ENCODE data around the gene SIGLEC9.

The SIGLEC9 gene

GRCh38 chr19:51116736-51117286 lies 7.9 kb upstream of the SIGLEC9 start:
- TF ChIP-seq EZH2 (optimal IDR thresholded peaks at IDR 0.05; ENCODE audit: low read depth, low read length) (no peak), EZH2phosphoT487 (IDR thresholded peaks at IDR 0.05; ENCODE audit: low read length) (no peak), CTCF (IDR thresholded peaks at IDR 0.05; ENCODE audit: low read length) (no peak)
- no peak for DNase-seq
- no peaks in the 10 kb centered on the region for H3K4me1 ChIP-seq (ENCODE audit: low read length)
- H3K9ac ChIP-seq (ENCODE audit: low read length), result no peak overlapping the region
- no peak overlapping the region for H3K4me3 ChIP-seq (ENCODE audit: low read length)
- H3K27me3 ChIP-seq (replicated peaks; ENCODE audit: insufficient read depth, low read length), result peaks cover 68% of the 10 kb centered on the region
- no peaks in the 10 kb centered on the region for H4K20me1 ChIP-seq (ENCODE audit: insufficient read depth, low read length)
- H3K4me2 ChIP-seq (ENCODE audit: low read depth, low read length), result no peak overlapping the region
- no peaks in the 10 kb centered on the region for H3K9me3 ChIP-seq (replicated peaks; ENCODE audit: insufficient read depth, low read length)
- no peaks in the 10 kb centered on the region for H3K79me2 ChIP-seq (ENCODE audit: low read length)
- H3F3A ChIP-seq (ENCODE audit: insufficient read depth, low read length), result no peaks in the 10 kb centered on the region
- H2AFZ ChIP-seq (ENCODE audit: low read length), result no peak overlapping the region
- H3K9me2 ChIP-seq (replicated peaks; ENCODE audit: insufficient read depth, low read length), result no peaks in the 10 kb centered on the region
- no peaks in the 10 kb centered on the region for H3K36me3 ChIP-seq (replicated peaks; ENCODE audit: insufficient read depth, low read length)
- H3K27ac ChIP-seq (ENCODE audit: low read length), result no peak overlapping the region

- H3K9me2 ChIP-seq (replicated peaks; ENCODE audit: insufficient read depth, low read length), result no peaks in the 10 kb centered on the region
- no peaks in the 10 kb centered on the region for H3F3A ChIP-seq (ENCODE audit: insufficient read depth, low read length)
- H2AFZ ChIP-seq (ENCODE audit: low read length), result no peak overlapping the region
- H3K4me3 ChIP-seq (ENCODE audit: low read length), result no peak overlapping the region
- no peaks in the 10 kb centered on the region for H3K4me1 ChIP-seq (ENCODE audit: low read length)
- no peaks in the 10 kb centered on the region for H3K79me2 ChIP-seq (ENCODE audit: low read length)
- H3K27me3 ChIP-seq (replicated peaks; ENCODE audit: insufficient read depth, low read length), result peaks cover 65% of the 10 kb centered on the region
- H3K36me3 ChIP-seq (replicated peaks; ENCODE audit: insufficient read depth, low read length), result no peaks in the 10 kb centered on the region
- no peak for DNase-seq
- no peak for TF ChIP-seq EZH2 (optimal IDR thresholded peaks at IDR 0.05; ENCODE audit: low read depth, low read length)
- H3K9ac ChIP-seq (ENCODE audit: low read length), result no peak overlapping the region
- H4K20me1 ChIP-seq (ENCODE audit: insufficient read depth, low read length), result no peaks in the 10 kb centered on the region
- H3K9me3 ChIP-seq (replicated peaks; ENCODE audit: insufficient read depth, low read length), result no peaks in the 10 kb centered on the region
- no peak overlapping the region for H3K27ac ChIP-seq (ENCODE audit: low read length)
- no peak overlapping the region for H3K4me2 ChIP-seq (ENCODE audit: low read depth, low read length)
Measured at GRCh38 chr19:51119101-51119500, 5.6 kb upstream of the SIGLEC9 start.

DNA sequence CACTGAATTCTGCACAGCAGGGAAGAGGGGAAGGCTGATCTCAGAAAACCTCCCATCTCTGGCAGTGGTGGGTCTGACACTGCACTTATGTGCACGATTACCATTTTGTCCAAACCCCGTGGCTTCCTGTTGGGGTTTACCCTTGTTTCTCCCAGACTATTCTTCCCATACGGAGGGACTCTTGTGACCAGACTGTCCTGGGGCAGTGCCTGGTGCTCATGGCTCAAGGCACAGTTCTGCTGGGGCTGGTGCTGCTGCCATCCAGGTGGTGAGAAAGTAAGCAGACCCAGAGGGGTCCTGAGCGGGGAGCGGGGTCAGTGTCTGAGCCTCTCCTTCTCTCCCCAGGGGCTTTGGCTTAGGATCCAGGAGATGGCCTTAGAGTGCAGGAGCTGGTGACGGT lies 5.1 kb upstream of the SIGLEC9 start:
- TF ChIP-seq CTCF (IDR thresholded peaks at IDR 0.05; ENCODE audit: low read length), result no peak
- Histone ChIP-seq H3K4me1 (ENCODE audit: low read length) (no peaks in the 10 kb centered on the region), H3K79me2 (ENCODE audit: low read length) (no peaks in the 10 kb centered on the region), H3K9me2 (replicated peaks; ENCODE audit: insufficient read depth, low read length) (no peaks in the 10 kb centered on the region), H3K27ac (ENCODE audit: low read length) (no peak overlapping the region), H3K9ac (ENCODE audit: low read length) (no peak overlapping the region), H3K27me3 (replicated peaks; ENCODE audit: insufficient read depth, low read length) (peaks cover 61% of the 10 kb centered on the region), H3K36me3 (replicated peaks; ENCODE audit: insufficient read depth, low read length) (no peaks in the 10 kb centered on the region), H4K20me1 (ENCODE audit: insufficient read depth, low read length) (no peaks in the 10 kb centered on the region), H3F3A (ENCODE audit: insufficient read depth, low read length) (no peaks in the 10 kb centered on the region), H3K4me3 (ENCODE audit: low read length) (no peak overlapping the region), H3K9me3 (replicated peaks; ENCODE audit: insufficient read depth, low read length) (no peaks in the 10 kb centered on the region), H3K4me2 (ENCODE audit: low read depth, low read length) (no peak overlapping the region), H2AFZ (ENCODE audit: low read length) (no peak overlapping the region)
- no peak for DNase-seq

- no peaks in the 10 kb centered on the region for H3K79me2 ChIP-seq (ENCODE audit: low read length)
- no peak overlapping the region for H3K27ac ChIP-seq (ENCODE audit: low read length)
- H3K36me3 ChIP-seq (replicated peaks; ENCODE audit: insufficient read depth, low read length), result no peaks in the 10 kb centered on the region
- H3K9me2 ChIP-seq (replicated peaks; ENCODE audit: insufficient read depth, low read length), result no peaks in the 10 kb centered on the region
- DNase-seq, result no peak
- no peak overlapping the region for H3K4me3 ChIP-seq (ENCODE audit: low read length)
- no peaks in the 10 kb centered on the region for H3F3A ChIP-seq (ENCODE audit: insufficient read depth, low read length)
- H3K4me2 ChIP-seq (ENCODE audit: low read depth, low read length), result no peak overlapping the region
- no peaks in the 10 kb centered on the region for H4K20me1 ChIP-seq (ENCODE audit: insufficient read depth, low read length)
- H2AFZ ChIP-seq (ENCODE audit: low read length), result no peak overlapping the region
- H3K27me3 ChIP-seq (replicated peaks; ENCODE audit: insufficient read depth, low read length), result peaks cover 57% of the 10 kb centered on the region
- no peaks in the 10 kb centered on the region for H3K9me3 ChIP-seq (replicated peaks; ENCODE audit: insufficient read depth, low read length)
- TF ChIP-seq EZH2 (optimal IDR thresholded peaks at IDR 0.05; ENCODE audit: low read depth, low read length) (no peak), EZH2phosphoT487 (IDR thresholded peaks at IDR 0.05; ENCODE audit: low read length) (no peak), CTCF (IDR thresholded peaks at IDR 0.05; ENCODE audit: low read length) (no peak)
- H3K4me1 ChIP-seq (ENCODE audit: low read length), result no peaks in the 10 kb centered on the region
- H3K9ac ChIP-seq (ENCODE audit: low read length), result no peak overlapping the region
Measured at GRCh38 chr19:51120160-51120559, 4.5 kb upstream of the SIGLEC9 start.

Measured in MM.1S (cell line).